IPS-18a (cell line): ENCODE measurements around the gene ABHD14A.
"Not testable (repeated sequence)": the region's sequence is repeated elsewhere in the genome, so short reads cannot be mapped to it uniquely, and the experiment has no call there.

Source experiments
- H3K27ac ChIP-seq: one replicate; pipeline ENCODE4 v1.5.1; 2013; ENCODE audit warnings: low read length
- H3K27me3 ChIP-seq: one replicate; pipeline ENCODE4 v1.6.1; 2013; ENCODE audit warnings: mild to moderate bottlenecking, low read length; ENCODE audit not compliant: control insufficient read depth, insufficient read depth
- H3K36me3 ChIP-seq: one replicate; pipeline ENCODE4 v1.6.1; 2013; ENCODE audit warnings: low read depth, low read length; ENCODE audit not compliant: control insufficient read depth
- H3K4me1 ChIP-seq: one replicate; pipeline ENCODE4 v1.6.1; 2013; ENCODE audit warnings: low read depth, low read length; ENCODE audit not compliant: control insufficient read depth
- H3K4me3 ChIP-seq: one replicate; pipeline ENCODE4 v1.5.1; 2013; ENCODE audit warnings: low read length
- H3K9ac ChIP-seq: one replicate; pipeline ENCODE4 v1.6.1; 2013; ENCODE audit warnings: mild to moderate bottlenecking, low read length, moderate library complexity
- H3K9me3 ChIP-seq: one replicate; pipeline ENCODE4 v1.6.1; 2013; ENCODE audit warnings: low read depth, low read length; ENCODE audit not compliant: control insufficient read depth

Gene ABHD14A

GRCh38 chr3:51984269-51984647 is 9.4 kb downstream of the ABHD14A start:
- Histone ChIP-seq H3K9me3 (no peaks in the 10 kb centered on the region), H3K9ac (no peak overlapping the region), H3K4me1 (peaks cover 16% of the 10 kb centered on the region), H3K27me3 (no peaks in the 10 kb centered on the region), H3K27ac (no peak overlapping the region), H3K36me3 (no peaks in the 10 kb centered on the region), H3K4me3 (peak overlapping the region; percentile 62)

DNA sequence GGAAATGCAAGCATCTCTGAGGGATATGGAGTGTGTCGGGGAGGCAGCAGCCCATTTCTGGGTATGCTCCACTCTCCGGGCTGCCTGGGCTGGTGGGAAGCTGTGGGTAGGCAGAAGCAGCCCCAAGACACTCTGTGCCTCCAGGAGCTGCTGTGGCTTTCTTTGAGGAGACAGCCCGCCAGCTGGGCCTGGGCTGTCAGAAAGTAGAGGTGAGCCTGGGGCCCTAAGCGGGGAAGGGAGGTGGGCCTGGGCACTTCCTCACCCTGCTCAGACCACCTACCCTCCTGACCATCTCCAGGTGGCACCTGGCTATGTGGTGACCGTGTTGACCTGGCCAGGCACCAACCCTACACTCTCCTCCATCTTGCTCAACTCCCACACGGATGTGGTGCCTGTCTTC is 10.2 kb downstream of the ABHD14A start:
- Histone ChIP-seq H3K9ac (no peak overlapping the region), H3K4me1 (peaks cover 16% of the 10 kb centered on the region), H3K27ac (no peak overlapping the region)

DNA sequence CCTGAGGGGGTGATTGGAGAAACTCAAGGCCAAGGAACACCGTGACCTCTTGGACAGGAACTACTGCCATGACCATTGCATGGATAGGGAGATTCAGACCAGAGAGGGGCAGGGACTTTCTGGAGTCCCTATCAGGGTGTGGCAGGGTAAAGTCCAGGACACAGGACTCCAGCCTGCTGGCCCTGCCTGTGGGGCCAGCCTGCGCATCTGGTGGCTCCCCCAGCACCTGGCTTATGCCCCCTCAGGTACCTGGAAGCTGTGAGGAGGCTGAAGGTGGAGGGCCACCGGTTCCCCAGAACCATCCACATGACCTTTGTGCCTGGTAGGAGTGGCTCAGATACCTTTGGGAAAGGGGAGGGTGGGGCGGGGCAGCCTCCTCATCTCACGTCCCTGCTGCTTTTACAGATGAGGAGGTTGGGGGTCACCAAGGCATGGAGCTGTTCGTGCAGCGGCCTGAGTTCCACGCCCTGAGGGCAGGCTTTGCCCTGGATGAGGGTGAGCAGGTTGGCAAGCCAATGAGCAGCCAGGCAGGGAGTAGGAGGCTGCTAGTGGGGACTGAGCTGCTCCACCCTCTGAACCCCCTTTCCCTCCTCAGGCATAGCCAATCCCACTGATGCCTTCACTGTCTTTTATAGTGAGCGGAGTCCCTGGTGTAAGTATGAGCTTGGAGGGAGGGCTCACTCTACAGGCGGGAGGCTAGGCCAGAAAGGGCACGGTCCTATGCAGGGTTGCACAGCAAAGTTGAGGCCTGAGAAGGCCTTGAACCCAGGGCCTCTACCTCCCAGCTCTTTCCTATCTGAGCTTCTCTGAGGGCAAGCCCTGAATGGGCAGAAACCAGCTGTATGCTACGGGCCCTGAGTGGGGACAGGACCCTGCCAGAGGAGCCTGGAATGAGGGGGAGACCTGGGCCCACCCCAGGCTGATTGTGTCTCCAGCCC is 11.4 kb downstream of the ABHD14A start:
- no peak overlapping the region for H3K9ac ChIP-seq
- no peak overlapping the region for H3K4me3 ChIP-seq
- H3K36me3 ChIP-seq, result no peaks in the 10 kb centered on the region
- H3K9me3 ChIP-seq, result no peaks in the 10 kb centered on the region
- no peaks in the 10 kb centered on the region for H3K27me3 ChIP-seq
- H3K4me1 ChIP-seq, result peaks cover 18% of the 10 kb centered on the region
- no peak overlapping the region for H3K27ac ChIP-seq

More for the DNA sequence above, 10.2 kb downstream of the ABHD14A start:
- Histone ChIP-seq H3K9me3 (no peaks in the 10 kb centered on the region), H3K36me3 (no peaks in the 10 kb centered on the region), H3K4me3 (no peak overlapping the region), H3K27me3 (no peaks in the 10 kb centered on the region)

GRCh38 chr3:51987568-51987967 is 12.7 kb downstream of the ABHD14A start:
- no peaks in the 10 kb centered on the region for H3K27me3 ChIP-seq

DNA sequence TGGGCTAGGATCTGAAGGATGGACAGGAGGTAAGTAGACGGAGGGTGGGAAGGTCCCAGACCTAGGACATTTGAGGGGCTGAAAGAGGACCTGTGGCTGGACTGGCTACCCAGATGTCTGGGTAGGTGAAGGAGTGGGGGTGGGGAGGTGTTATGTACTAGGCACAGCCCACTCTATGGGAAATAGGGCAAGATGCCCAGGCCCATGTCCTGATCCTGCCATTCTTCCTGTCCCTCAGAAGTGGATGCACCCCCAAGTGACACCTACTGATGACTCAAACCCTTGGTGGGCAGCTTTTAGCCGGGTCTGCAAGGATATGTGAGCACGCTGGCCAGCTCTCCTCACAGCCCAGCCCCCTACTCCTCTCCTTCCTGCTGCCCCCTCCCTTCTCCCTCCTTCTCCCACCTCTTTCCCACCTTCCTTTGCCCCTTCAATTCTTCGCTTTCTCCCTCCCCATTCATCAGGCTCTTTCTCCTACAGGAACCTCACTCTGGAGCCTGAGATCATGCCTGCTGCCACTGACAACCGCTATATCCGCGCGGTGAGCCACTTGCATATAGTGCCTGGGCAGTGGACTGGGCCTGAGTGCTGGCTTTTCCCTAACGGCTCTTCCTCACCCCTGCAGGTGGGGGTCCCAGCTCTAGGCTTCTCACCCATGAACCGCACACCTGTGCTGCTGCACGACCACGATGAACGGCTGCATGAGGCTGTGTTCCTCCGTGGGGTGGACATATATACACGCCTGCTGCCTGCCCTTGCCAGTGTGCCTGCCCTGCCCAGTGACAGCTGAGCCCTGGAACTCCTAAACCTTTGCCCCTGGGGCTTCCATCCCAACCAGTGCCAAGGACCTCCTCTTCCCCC is 13.7 kb downstream of the ABHD14A start:
- Histone ChIP-seq H3K4me1 (peaks cover 13% of the 10 kb centered on the region), H3K27ac (no peak overlapping the region), H3K9ac (no peak overlapping the region), H3K9me3 (no peaks in the 10 kb centered on the region), H3K27me3 (no peaks in the 10 kb centered on the region), H3K4me3 (no peak overlapping the region), H3K36me3 (peaks cover 20% of the 10 kb centered on the region)

More at GRCh38 chr3:51987568-51987967, 12.7 kb downstream of the ABHD14A start:
- Histone ChIP-seq H3K36me3 (peaks cover 12% of the 10 kb centered on the region), H3K9me3 (no peaks in the 10 kb centered on the region), H3K9ac (no peak overlapping the region), H3K4me3 (no peak overlapping the region), H3K4me1 (peaks cover 15% of the 10 kb centered on the region), H3K27ac (no peak overlapping the region)

- H3K9ac ChIP-seq, H3K4me3 ChIP-seq, H3K27me3 ChIP-seq, H3K4me1 ChIP-seq, H3K9me3 ChIP-seq, H3K27ac ChIP-seq: not testable (repeated sequence)
- H3K36me3 ChIP-seq, result peaks cover 37% of the 10 kb centered on the region
These were observed 15.7 kb downstream of the ABHD14A start for GRCh38 chr3:51990501-51990971.

DNA sequence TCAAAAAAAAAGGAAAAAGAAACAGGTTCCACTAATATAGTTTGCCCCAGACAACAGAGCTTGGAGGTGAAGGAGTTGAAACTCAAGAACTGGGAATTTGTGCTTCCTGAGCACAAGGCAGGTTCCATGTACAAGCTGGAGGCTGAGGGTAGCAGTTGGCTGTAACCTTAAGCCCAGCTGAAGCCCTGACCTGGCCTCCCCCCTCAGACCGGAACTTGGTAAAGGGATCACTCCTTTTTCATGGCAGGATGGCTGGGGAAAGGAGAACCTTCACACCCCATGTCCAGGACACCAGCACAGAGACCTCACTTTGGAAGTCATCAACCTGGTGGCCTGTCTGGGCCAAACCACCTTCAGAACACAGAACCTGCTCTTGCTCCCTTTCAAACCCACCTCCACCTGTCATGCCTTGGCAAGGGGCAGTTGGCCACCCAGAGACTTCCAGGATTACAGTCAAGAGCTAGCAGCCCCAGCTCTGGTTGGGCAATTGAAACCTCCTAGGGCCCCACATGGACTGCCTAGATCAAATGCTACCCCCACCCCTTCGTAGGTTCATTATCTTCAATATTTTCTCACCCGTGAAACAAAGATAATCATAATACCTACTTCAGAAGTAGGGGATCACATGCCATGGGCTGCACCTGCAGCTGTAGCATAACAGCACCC is 17.3 kb downstream of the ABHD14A start:
- Histone ChIP-seq H3K36me3 (peaks cover 37% of the 10 kb centered on the region), H3K4me1 (peaks cover 5% of the 10 kb centered on the region), H3K9me3 (no peaks in the 10 kb centered on the region), H3K9ac (no peak overlapping the region), H3K27me3 (no peaks in the 10 kb centered on the region), H3K4me3 (no peak overlapping the region), H3K27ac (no peak overlapping the region)

GRCh38 chr3:51993657-51994056 is 18.8 kb downstream of the ABHD14A start:
- H3K36me3 ChIP-seq, result peaks cover 37% of the 10 kb centered on the region
- H3K4me3 ChIP-seq, H3K27me3 ChIP-seq, H3K4me1 ChIP-seq, H3K27ac ChIP-seq, H3K9me3 ChIP-seq, H3K9ac ChIP-seq: not testable (repeated sequence)

DNA sequence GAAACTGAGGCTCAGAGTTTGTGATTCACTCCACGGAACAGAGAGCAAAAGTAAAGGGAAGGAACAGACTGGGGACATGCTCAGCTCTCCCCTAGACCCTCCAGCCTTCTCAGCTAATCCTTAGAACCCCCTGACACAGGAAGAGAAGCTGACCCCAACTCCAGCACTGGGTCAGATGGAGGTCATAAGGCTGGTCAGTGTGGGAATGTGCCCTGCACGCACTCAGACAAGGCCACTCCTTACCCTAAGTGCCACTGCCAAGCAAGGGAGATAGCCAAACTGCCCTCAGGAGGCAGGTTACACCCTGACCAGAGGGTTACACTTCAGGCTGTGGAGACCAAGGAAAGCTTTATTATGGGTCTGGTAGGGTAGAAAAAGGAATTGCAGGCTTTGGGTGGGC is 19.7 kb downstream of the ABHD14A start:
- Histone ChIP-seq H3K27ac (no peak overlapping the region), H3K4me1 (peaks cover 8% of the 10 kb centered on the region), H3K4me3 (peak overlapping the region; percentile 88)

DNA sequence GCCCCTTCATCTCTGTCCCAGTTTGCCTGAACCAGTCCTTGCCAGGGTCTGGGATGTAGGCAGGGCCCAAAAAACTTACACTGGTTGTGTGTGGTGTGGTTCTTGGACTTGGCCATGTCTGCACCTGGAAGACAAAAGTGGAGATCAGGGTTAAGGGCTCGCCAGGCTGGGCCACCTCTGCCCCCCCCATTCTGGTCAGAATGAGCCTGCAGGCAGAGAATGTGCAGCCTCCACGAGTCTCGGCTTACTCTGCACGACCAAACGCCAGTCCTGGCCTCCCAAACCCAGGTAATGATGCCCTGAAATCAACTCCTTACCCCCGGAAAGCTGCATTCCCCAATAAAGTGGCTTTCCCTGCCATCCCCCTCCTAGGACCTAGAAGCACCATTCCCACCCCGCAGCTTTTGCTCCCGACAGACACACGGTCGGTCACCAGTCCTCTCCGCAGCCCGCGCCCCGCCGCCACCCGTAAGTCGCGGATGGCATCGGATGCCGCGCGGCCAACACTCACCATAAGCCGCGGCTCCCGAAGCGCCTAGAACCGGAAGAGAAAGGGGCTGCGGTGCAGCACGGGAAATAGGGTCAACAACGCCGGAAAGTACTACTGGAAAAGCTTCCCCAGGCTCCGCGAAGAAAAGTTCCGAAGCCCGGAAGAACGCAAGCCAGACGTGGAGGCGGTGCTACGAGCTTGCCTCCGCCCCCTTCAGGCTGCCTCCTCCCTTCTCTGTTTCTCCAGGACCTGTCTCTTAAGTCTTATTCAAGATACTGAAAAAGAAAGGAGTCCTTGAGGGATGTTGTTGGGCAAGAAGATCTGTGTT is 20.7 kb downstream of the ABHD14A start, which contains the start of gene RPL29:
TSS of gene RPL29 (minus strand) at position 550 of the 818 bp plus-strand sequence. CDS start at position 116, 434 bp downstream.
- Histone ChIP-seq H3K9me3 (no peaks in the 10 kb centered on the region), H3K4me1 (peaks cover 8% of the 10 kb centered on the region), H3K27ac (peak within 1 kb of the TSS; percentile 96), H3K36me3 (peaks cover 37% of the 10 kb centered on the region), H3K9ac (peak within 1 kb of the TSS; percentile 94), H3K4me3 (peak within 1 kb of the TSS; percentile 88), H3K27me3 (no peaks in the 10 kb centered on the region)

More for the DNA sequence above, 19.7 kb downstream of the ABHD14A start:
- Histone ChIP-seq H3K36me3 (peaks cover 37% of the 10 kb centered on the region), H3K9me3 (no peaks in the 10 kb centered on the region), H3K9ac (peak overlapping the region; percentile 94), H3K27me3 (no peaks in the 10 kb centered on the region)
